Skeletal muscle satellite cell (primary cell): ENCODE data around the gene EVC2.
A peak's percentile ranks its signal among the peaks of the same experiment; 100 is the strongest.

Source experiments
- H3K27me3 ChIP-seq: 2 replicates; pipeline ENCODE4 v1.7.0; 2013; ENCODE audit warnings: low read length; ENCODE audit not compliant: control insufficient read depth, insufficient read depth
- H3K36me3 ChIP-seq: 2 replicates; pipeline ENCODE4 v1.7.0; 2013; ENCODE audit warnings: mild to moderate bottlenecking, control low read depth, low read length; ENCODE audit not compliant: insufficient read depth
- H3K4me1 ChIP-seq: 2 replicates; pipeline ENCODE4 v1.7.0; 2013; ENCODE audit warnings: low read length; ENCODE audit not compliant: control insufficient read depth, insufficient read depth
- H3K4me2 ChIP-seq: 2 replicates; pipeline ENCODE4 v1.7.0; 2013; ENCODE audit warnings: mild to moderate bottlenecking, low read length
- H3K4me3 ChIP-seq: 2 replicates; pipeline ENCODE4 v1.7.0; 2013; ENCODE audit warnings: low read length
- H3K9ac ChIP-seq: 2 replicates; pipeline ENCODE4 v1.7.0; 2013; ENCODE audit warnings: mild to moderate bottlenecking, low read depth, low read length, moderate library complexity
- H3K9me3 ChIP-seq: replicated peaks from 2 replicates; pipeline ENCODE4 v1.7.0; 2013; ENCODE audit warnings: mild to moderate bottlenecking, control low read depth, low read length

EVC2 gene

DNA sequence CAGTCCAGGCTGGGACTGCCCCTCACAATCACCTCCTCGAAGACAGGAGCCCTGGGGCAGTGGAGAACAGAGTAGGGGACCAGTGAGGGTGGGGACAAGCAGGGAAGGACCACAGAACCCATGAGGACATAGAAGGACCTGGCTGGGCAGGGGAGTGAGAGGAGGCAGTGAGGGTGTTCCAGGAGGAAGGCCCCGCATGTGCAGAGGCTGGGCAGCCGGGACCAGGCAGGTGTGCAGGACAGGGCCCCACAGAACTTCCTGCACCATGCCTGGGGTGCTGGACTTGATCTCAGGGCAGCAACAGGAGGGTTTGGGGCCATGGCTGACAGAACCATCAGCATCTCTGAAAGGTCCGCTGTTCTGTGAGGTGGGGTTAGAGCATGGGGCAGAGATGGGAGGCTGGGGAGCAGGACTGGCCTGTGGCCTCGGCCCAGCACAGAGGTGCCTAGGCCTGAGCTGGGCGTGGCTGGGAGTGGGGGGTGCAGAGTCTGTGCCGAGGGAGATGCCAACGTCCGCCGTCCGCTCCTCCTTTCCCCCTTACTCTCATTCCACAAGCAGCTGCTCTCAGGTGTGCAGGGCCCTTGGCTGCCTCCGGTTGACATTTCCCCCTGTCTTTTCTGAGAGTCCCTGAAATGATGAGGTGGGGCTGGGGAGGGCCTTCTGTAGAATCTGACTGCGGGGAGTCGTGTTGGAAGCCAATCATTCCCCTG lies 43.5 kb upstream of the EVC2 start:
- peak overlapping the region; percentile 78 for H3K4me2 ChIP-seq
- no peaks in the 10 kb centered on the region for H3K27me3 ChIP-seq
- peak overlapping the region; percentile 94 for H3K9ac ChIP-seq
- H3K4me3 ChIP-seq = peak overlapping the region; percentile 4
- H3K9me3 ChIP-seq = no peaks in the 10 kb centered on the region
- H3K4me1 ChIP-seq = peaks cover 82% of the 10 kb centered on the region
- peaks cover 64% of the 10 kb centered on the region for H3K36me3 ChIP-seq

DNA sequence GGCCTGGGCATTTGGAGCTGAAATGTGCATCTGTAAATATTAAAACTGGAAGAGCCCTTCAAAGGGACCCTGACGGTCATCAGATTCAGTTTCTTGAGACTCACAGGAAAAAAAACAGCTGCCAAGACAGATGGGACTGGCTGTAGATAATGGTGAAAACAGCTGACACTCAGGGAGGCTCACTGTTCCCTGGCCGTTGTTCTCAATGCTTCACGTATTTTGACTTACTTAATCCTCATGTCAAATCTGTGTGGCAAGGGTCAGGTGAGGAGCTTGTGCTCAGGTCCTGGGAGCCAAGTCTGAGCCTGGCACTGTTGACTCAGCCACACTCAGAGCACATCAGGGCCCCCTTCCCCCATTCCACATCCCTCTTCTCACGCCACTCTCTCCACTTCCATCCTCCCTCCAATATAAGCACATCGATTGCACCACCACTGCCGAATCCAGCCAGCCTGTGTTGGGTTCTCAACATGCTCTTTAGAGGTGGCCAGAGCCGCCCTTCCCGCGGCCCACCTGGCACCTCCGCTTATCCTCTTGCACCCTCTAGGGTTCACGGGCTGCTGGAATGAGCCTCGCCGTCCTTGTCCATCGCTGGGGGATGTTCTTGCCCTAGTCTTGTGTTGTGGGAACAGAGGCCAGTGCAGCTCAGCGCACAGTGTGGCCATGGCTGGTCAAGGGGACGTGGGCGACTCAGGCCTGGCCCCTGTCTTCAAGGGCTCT lies 42.7 kb upstream of the EVC2 start:
- peaks cover 89% of the 10 kb centered on the region for H3K4me1 ChIP-seq
- peak overlapping the region; percentile 4 for H3K4me3 ChIP-seq
- H3K27me3 ChIP-seq = no peaks in the 10 kb centered on the region
- H3K9me3 ChIP-seq = no peaks in the 10 kb centered on the region
- peak overlapping the region; percentile 94 for H3K9ac ChIP-seq
- peaks cover 59% of the 10 kb centered on the region for H3K36me3 ChIP-seq
- peak overlapping the region; percentile 78 for H3K4me2 ChIP-seq

DNA sequence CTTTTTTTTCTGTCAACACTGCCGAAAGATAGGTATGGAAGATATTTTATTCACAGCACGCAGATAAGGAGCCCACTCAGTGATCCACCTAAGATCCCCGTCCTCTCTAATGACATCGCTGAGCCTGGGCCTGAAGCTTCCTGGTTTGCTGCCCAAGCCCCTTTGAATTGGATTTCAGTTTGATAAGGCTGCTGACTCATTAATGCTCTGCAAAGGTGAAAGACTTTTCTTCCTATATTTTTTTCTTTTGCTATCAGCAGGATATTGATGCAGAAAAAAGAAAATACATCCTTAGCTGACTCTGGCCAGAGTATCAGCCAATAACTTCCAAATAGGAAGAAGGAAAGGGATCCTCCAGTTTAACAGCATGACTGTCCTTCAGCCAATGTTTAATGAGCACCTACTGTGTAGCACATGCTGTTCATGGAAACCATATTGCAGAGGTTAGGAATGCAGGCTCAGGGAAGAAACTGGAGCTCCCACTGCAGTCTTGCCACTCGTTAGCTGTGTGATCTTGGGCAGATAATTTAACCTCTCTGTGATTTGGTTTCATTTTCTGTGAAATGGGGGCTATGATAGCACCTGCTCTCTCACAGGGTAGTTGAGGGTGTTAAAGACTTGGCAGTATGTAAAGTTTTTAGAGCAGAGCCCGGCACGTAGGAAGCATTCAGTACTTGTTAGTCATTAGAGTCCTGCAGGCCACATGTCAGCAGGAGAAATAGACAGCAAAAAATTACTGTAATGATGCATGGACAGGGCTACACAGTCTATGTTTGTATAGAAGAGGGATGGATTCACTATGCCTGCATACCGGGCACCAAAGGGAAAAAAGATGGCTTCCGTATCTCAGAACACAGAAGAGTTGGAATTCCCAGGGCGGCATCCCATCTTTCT lies 41.9 kb upstream of the EVC2 start:
- H3K36me3 ChIP-seq = peaks cover 59% of the 10 kb centered on the region

DNA sequence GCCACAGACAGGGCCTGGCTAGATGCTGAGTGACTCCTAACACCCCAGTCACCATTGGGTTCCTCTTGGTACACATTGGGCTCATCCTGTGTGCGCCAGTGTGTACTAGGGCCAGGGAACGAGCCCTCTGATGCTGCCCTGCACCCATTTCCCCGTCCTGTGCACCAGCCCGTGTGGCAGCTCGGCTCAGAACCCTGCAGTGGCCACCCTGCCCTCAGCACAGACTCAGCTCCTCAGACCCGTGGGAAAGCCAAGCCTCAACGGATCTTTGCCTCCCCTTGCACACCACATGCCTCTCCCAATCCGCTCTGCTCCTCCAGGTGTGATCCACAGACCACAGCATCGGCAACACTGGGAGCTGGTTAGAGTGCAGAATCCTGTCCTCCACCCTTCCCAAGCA lies 41.2 kb upstream of the EVC2 start:
- peak overlapping the region; percentile 85 for H3K9ac ChIP-seq
- no peaks in the 10 kb centered on the region for H3K27me3 ChIP-seq
- H3K4me2 ChIP-seq = no peak overlapping the region
- H3K36me3 ChIP-seq = peaks cover 55% of the 10 kb centered on the region
- H3K9me3 ChIP-seq = no peaks in the 10 kb centered on the region
- no peak overlapping the region for H3K4me3 ChIP-seq
- H3K4me1 ChIP-seq = peaks cover 82% of the 10 kb centered on the region

More for the DNA sequence above, 41.9 kb upstream of the EVC2 start:
- peak overlapping the region; percentile 12 for H3K4me3 ChIP-seq
- peaks cover 89% of the 10 kb centered on the region for H3K4me1 ChIP-seq
- peak overlapping the region; percentile 85 for H3K9ac ChIP-seq
- no peaks in the 10 kb centered on the region for H3K27me3 ChIP-seq
- no peaks in the 10 kb centered on the region for H3K9me3 ChIP-seq
- peak overlapping the region; percentile 49 for H3K4me2 ChIP-seq

DNA sequence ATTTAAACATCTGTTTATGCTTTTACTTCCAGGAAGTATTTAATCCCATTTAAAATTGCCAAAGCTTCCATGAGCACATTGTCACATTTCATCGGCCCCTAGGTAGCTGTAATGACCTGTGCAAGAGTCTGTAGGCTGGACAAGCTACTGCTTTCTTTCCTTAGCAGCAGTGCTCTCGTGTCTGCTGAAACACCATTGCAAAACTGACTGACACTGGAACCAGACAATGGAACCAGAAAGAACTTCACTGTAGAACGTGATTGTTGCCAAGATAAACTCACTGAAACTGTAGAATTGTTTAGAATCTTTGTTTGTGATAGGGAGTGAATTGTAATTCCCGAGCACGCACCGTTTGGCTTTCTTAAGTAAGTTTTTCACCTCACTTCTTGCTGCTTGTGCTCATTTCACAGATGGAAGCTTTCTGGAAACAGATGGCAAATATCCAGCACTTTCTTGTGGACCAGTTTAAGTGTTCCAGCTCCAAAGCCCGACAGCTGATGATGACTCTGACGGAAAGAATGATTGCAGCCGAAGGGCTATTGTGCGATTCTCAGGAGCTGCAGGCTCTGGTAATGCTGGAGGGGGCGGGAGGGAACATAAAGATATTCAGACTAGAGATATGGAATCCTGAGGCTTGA lies 39.5 kb upstream of the EVC2 start:
- peaks cover 65% of the 10 kb centered on the region for H3K4me1 ChIP-seq
- peak overlapping the region; percentile 82 for H3K9ac ChIP-seq

DNA sequence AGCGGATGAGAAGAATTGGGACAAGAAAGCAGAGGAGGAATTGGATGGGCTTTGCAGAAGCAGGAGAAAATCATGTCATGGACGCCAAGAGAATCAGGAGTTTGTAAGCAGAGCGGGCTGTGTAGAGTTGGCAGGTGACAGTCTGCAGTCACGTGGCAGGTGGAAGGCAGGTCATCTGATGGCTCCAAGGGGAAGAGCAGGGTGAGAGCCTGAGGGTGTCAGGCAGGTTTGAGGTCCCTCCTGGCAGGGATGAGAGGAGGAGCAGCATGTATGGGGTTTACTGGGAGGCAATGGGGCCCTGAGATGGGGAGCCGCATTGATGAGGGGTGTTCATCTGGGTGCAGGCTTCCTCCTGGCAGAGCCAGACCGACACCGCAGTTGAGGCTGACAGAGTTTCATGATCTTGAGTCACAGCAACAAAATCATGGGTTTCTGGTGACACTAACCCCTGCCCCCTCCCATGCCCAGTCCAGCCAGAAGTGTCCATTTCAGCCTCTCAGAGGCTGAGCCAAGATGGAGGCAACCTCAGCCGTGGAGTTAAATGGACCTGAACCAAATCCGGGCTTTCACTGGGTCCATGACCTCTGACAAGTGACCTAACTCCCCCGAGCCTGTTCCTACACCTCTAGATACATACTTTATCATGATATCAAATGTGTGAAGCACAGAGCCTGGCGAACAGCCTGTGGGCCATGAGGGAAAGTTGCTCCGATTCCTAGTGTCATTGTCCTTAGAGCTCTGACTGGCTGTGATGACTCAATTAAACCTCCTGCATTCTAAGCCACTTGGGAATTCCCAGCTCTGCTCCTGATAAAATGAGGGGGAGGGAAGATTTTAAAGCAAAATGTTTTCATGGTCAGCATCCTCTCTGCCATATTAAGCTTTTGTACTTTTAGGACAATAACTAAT lies 38.7 kb upstream of the EVC2 start:
- H3K4me1 ChIP-seq = peaks cover 57% of the 10 kb centered on the region
- H3K36me3 ChIP-seq = peaks cover 63% of the 10 kb centered on the region
- peak overlapping the region; percentile 82 for H3K9ac ChIP-seq
- H3K9me3 ChIP-seq = no peaks in the 10 kb centered on the region
- no peaks in the 10 kb centered on the region for H3K27me3 ChIP-seq
- no peak overlapping the region for H3K4me3 ChIP-seq
- H3K4me2 ChIP-seq = peak overlapping the region; percentile 62

More for the DNA sequence above, 39.5 kb upstream of the EVC2 start:
- Histone ChIP-seq H3K4me2 (peak overlapping the region; percentile 62), H3K4me3 (peak overlapping the region; percentile 41), H3K27me3 (no peaks in the 10 kb centered on the region), H3K9me3 (no peaks in the 10 kb centered on the region), H3K36me3 (peaks cover 59% of the 10 kb centered on the region)

DNA sequence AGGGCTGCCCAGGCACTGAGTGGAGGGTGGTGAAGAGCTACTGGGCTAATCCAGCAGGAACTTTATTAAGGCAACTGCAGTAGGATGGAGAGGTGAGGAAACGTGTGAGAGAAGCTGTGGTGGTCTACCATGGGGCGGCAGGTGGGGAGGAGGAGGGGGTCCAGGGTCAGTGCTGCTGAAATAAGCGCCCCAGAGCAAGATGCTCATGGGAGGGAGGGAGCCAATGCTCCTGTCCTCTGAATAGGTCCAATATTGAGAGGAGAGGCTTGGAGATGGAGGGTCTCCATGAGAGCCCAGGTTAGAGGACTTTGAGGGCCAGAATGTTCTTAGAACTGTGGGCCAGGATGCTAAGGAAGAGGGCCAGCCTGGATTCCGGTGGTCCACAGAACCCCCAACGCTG lies 37.9 kb upstream of the EVC2 start:
- H3K9me3 ChIP-seq = no peaks in the 10 kb centered on the region
- H3K9ac ChIP-seq = peak overlapping the region; percentile 82
- peaks cover 68% of the 10 kb centered on the region for H3K36me3 ChIP-seq
- H3K4me3 ChIP-seq = no peak overlapping the region
- H3K4me2 ChIP-seq = no peak overlapping the region
- H3K4me1 ChIP-seq = peaks cover 49% of the 10 kb centered on the region
- no peaks in the 10 kb centered on the region for H3K27me3 ChIP-seq

DNA sequence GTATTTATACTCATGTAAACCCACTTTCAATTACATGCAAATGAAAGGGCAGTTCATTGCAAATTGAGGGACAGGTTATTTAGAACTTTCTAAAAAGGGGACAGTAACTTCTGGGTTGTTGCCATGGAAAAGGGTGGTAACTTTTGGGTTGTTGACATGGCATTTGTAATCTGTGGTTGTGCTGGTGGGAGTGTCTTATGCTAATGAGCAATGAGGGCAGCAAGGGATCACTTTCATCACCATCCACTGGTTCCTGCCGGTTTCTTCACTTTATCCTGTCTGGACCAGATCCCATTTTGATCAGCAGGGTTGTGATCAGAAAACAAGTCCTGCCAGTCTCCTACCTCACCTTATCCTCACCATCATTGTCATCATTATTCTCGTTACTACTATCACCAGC lies 34.6 kb upstream of the EVC2 start:
- H3K27me3 ChIP-seq = no peaks in the 10 kb centered on the region
- H3K9ac ChIP-seq = no peak overlapping the region
- H3K36me3 ChIP-seq = peaks cover 67% of the 10 kb centered on the region
- no peaks in the 10 kb centered on the region for H3K9me3 ChIP-seq
- no peak overlapping the region for H3K4me3 ChIP-seq
- peaks cover 18% of the 10 kb centered on the region for H3K4me1 ChIP-seq
- H3K4me2 ChIP-seq = no peak overlapping the region

DNA sequence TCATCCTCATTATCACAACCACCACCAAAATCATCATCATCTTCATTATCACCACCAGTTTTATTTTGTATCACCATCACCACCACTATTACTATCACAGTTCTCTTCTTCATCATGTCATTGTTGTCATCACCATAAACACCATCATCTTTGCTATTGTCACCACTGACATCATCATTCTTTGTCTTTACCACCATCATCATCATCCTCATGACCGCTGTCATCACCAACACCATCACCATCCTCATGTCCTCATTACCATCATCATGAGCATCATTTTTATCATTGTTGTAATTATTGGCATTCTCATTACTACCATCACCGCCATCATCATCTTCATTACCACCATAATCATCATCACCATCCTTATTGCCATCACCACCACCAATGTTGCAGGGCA lies 34.0 kb upstream of the EVC2 start:
- Histone ChIP-seq H3K4me3 (no peak overlapping the region), H3K9ac (no peak overlapping the region), H3K9me3 (no peaks in the 10 kb centered on the region), H3K36me3 (peaks cover 68% of the 10 kb centered on the region), H3K4me2 (no peak overlapping the region), H3K4me1 (peaks cover 13% of the 10 kb centered on the region), H3K27me3 (no peaks in the 10 kb centered on the region)

DNA sequence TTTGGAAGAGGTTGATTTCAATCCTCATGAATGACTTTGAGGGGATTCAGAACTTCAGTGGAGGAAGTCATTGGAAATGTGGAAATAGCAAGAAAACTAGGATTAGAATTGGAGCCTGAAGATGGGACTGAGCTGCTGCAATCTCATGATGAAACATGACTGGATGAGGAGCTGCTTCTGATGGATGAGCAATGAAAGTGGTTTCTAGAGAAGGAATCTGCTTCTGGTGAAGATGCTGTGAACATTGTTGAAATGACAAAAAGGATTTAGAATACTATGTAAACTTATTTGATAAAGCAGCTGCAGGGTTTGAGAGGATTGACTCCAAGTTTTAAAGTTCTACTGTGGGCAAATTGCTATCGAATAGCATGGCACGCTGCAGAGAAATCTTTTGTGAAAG lies 29.7 kb upstream of the EVC2 start:
- no peaks in the 10 kb centered on the region for H3K9me3 ChIP-seq
- no peak overlapping the region for H3K4me2 ChIP-seq
- H3K4me1 ChIP-seq = no peaks in the 10 kb centered on the region
- no peak overlapping the region for H3K9ac ChIP-seq
- no peak overlapping the region for H3K4me3 ChIP-seq
- peaks cover 78% of the 10 kb centered on the region for H3K36me3 ChIP-seq
- H3K27me3 ChIP-seq = no peaks in the 10 kb centered on the region
